Measurements from ENCODE around the gene SBNO2. TPM values are rescaled to one million over a fixed set of nuclear protein-coding genes. Genes with fewer than 3 reads are reported as not detected.

Gene SBNO2
- total and polyA plus RNA-seq, 8 donors = 16.3 to 74.7 (median 42.7) TPM

DNA sequence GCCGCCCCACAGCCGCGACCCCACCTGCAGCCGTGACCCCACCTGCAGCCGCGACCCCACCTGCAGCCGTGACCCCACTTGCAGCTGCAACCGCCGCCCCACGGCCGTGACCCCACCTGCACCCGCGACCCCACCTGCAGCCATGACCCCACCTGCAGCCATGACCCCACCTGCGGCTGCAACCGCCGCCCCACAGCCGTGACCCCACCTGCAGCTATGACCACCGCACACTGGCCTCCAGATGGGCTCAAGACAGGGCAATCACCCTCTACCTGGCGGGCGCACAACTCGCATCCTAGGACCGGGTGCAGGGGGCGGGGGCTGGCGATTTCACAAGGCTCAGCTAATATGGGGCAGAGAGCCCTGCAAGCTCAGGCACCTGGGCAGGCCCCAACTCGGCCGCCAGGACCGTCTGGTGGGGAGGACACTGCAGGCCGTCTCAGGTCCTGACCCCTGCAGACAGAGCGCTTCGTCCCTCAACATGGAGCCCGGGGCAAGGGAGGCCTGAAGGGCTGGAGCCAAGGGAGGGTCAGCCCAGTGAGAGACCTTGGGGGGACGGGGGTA is 15.1 kb downstream of the SBNO2 start:
- Histone ChIP-seq H3K27me3 (no peaks in the 10 kb centered on the region), H3K9me3 (no peaks in the 10 kb centered on the region), H3K4me3 (no peak overlapping the region), H3K4me1 (peaks cover 26 to 74% (median 49%) of the 10 kb centered on the region in 4 donors), H3K36me3 (peaks cover 8 to 43% (median 28%) of the 10 kb centered on the region in 4 donors), H3K27ac (no peak overlapping the region)
- DNase-seq = no peak
- no peak for TF ChIP-seq POLR2A (IDR thresholded peaks at IDR 0.05)
- TF ChIP-seq EP300 (IDR thresholded peaks at IDR 0.05) = no peak
- TF ChIP-seq, protein P1, sequence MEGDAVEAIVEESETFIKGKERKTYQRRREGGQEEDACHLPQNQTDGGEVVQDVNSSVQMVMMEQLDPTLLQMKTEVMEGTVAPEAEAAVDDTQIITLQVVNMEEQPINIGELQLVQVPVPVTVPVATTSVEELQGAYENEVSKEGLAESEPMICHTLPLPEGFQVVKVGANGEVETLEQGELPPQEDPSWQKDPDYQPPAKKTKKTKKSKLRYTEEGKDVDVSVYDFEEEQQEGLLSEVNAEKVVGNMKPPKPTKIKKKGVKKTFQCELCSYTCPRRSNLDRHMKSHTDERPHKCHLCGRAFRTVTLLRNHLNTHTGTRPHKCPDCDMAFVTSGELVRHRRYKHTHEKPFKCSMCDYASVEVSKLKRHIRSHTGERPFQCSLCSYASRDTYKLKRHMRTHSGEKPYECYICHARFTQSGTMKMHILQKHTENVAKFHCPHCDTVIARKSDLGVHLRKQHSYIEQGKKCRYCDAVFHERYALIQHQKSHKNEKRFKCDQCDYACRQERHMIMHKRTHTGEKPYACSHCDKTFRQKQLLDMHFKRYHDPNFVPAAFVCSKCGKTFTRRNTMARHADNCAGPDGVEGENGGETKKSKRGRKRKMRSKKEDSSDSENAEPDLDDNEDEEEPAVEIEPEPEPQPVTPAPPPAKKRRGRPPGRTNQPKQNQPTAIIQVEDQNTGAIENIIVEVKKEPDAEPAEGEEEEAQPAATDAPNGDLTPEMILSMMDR (IDR thresholded peaks at IDR 0.05) = no peak
- TF ChIP-seq POLR2AphosphoS5 (IDR thresholded peaks at IDR 0.05) = no peak
- 87 to 95% (median 94%) methylated on average over 20 to 32 of the region's 32 CpGs for WGBS, 5 donors
- intact Hi-C loops (cut with DNase I; ENCODE audit: low total_unique reads) = no loop called here

DNA sequence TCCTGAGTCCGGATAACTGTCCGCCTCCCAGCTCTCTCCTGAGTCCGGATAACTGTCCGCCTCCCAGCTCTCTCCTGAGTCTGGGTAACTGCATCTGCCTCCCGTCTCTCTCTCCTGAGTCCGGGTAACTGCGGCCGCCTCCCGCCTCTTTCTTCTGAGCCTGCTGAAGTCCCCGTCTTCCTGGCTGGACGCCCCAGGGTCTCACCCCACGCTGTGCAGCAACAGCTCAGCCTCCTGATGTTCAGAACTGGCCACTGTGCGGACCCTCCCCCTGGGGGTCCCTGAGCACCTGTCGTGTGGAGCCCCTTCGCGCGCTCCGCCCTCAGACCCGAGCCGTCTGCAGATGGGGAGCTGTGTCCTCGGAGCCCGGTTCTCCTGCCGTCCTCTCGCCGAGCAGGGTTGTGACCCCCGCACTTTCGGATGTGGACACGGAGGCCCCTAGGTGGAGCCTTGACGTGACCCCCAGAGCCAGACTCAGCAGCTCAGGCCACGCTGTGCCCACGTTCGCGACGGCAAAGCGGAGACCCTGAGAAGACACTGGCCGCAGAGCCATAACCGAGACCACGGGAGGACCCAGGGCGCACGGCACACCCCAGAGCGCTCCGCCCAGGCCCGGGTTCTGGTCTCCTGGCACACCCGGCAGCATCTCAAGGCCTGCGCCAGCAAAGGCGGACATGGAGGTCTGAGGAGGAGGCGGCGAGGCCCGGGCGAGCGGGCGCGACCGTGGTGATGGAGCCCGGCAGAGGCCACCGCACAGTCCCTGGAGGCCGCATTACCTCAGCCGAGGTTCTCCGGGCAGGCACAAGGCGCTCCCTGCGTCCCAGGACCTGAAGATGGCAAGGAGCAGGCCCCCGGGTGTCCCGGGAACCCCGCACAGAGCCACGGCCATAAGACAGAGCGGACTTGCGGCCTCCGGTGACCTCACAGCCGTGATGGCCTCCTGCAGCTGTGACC is 15.9 kb downstream of the SBNO2 start:
- intact Hi-C loops (cut with DNase I; ENCODE audit: low total_unique reads) = no loop called here
- no peak for DNase-seq
- Histone ChIP-seq H3K27ac (no peak overlapping the region), H3K4me3 (no peak overlapping the region), H3K4me1 (peaks cover 27 to 74% (median 43%) of the 10 kb centered on the region in 4 donors), H3K27me3 (no peaks in the 10 kb centered on the region), H3K36me3 (peaks cover 13 to 50% (median 35%) of the 10 kb centered on the region in 4 donors), H3K9me3 (no peaks in the 10 kb centered on the region)
- 91 to 95% (median 93%) methylated on average over 47 to 69 of the region's 69 CpGs for WGBS, 5 donors
- TF ChIP-seq POLR2AphosphoS5 (IDR thresholded peaks at IDR 0.05) (no peak), POLR2A (IDR thresholded peaks at IDR 0.05) (no peak), EP300 (IDR thresholded peaks at IDR 0.05) (no peak)
- TF ChIP-seq, protein P1 (IDR thresholded peaks at IDR 0.05) = no peak

DNA sequence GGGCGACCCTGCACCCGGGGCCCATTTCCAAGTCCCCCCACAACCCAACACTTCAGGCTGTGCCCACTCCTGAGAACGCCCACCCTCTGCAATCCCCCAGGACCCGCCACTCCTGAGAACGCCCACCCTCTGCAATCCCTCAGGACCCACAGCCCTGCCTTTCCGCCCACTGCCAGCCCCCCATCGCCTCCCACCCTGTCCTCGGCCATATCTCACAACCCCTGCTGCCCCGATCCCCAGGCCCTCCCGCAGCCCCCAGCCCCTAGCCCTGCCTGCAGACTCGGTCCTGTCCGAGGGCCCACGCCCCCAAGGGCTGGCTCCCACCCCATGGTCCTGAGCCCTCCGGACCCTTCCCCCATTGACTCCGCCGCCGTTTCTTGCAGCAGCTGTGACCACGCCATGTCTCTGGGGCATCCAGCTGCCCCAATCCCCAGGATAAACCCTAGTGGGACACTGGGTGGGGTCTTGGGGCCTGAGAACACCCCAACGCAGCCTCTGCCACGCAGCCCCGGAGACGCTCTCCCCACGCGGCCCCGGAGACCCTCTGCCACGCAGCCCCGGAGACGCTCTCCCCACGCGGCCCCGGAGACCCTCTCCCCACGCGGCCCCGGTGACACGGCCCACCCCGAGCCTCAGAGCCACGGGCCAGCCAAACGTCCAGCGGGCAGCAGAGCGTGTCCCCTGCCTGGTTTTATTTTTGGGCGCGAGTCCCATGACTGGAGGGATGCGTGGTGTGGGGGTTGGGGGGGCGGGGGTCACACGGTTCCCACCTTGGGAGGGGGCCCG is 17.0 kb downstream of the SBNO2 start:
- intact Hi-C loops (cut with DNase I; ENCODE audit: low total_unique reads) = no loop called here
- Histone ChIP-seq H3K4me3 (no peak overlapping the region), H3K36me3 (peaks cover 13 to 59% (median 45%) of the 10 kb centered on the region in 4 donors), H3K9me3 (no peaks in the 10 kb centered on the region), H3K27me3 (no peaks in the 10 kb centered on the region), H3K4me1 (peaks cover 27 to 76% (median 42%) of the 10 kb centered on the region in 4 donors), H3K27ac (peak overlapping the region in 3 of 5 donors; percentile 88 to 93 (median 89))
- TF ChIP-seq EP300 (IDR thresholded peaks at IDR 0.05) (no peak), POLR2AphosphoS5 (IDR thresholded peaks at IDR 0.05) (no peak), POLR2A (IDR thresholded peaks at IDR 0.05) (no peak)
- TF ChIP-seq, protein P1 (IDR thresholded peaks at IDR 0.05) = no peak
- DNase-seq = no peak
- WGBS, 5 donors = 91 to 94% (median 93%) methylated on average over 39 to 46 of the region's 46 CpGs

DNA sequence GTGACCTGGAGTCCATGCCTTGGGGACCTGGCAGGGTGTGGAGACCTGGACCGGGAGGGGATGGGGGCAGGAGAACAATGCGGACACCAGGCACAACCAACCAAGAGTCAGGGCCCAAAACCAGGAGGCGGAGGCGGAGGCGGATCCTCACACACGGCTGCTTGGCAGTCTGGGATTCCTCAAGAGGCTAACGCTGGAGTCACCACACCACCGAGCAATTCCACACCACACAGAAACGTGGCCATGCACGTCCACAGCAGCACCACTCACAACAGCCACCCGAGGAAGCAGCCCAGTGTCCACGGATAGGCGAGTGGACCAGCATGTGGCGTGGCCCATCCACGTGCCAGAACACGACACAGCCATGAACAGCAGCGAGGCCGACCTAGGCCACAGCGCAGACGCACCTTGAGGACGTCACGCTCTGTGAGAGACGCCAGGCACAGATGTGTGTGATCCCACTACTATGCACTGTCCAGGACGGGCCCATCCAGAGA is 17.7 kb downstream of the SBNO2 start:
- Histone ChIP-seq H3K36me3 (peaks cover 13 to 66% (median 52%) of the 10 kb centered on the region in 4 donors), H3K4me1 (peaks cover 26 to 76% (median 37%) of the 10 kb centered on the region in 4 donors), H3K4me3 (peak overlapping the region in 1 of 4 donors; percentile 35), H3K9me3 (no peaks in the 10 kb centered on the region), H3K27me3 (no peaks in the 10 kb centered on the region), H3K27ac (peak overlapping the region in 4 of 5 donors; percentile 88 to 93 (median 90))
- no peak for TF ChIP-seq POLR2A (IDR thresholded peaks at IDR 0.05)
- no peak for DNase-seq
- intact Hi-C loops (cut with DNase I; ENCODE audit: low total_unique reads) = no loop called here
- WGBS, 5 donors = 84 to 88% (median 86%) methylated on average over 14 to 24 of the region's 24 CpGs

Data from stomach (tissue), 9 donors.